HepG2 (cell line): ENCODE data around the gene RNU6-8. TPM values are rescaled to one million over a fixed set of nuclear protein-coding genes. Genes with fewer than 3 reads are reported as not detected.

ENCODE experiments used
- CC2D1A ChIP-seq: sonication (generic); formaldehyde crosslinking; IDR thresholded peaks from 2 replicates; pipeline ENCODE4 v1.8.1; 2023; ENCODE audit warnings: mild to moderate bottlenecking, missing genetic modification reagents
- CEBPZ ChIP-seq: IDR thresholded peaks from 2 replicates; pipeline ENCODE4 v1.6.1; 2012; ENCODE audit warnings: low read length, improper control_type of control experiment
- NFKB2 ChIP-seq: sonication (generic); formaldehyde crosslinking; IDR thresholded peaks from 2 replicates; pipeline ENCODE4 v1.4.0; 2020; ENCODE audit warnings: missing genetic modification reagents, borderline replicate concordance
- NONO ChIP-seq, 2 experiments: fragments of 450-650 bp in 1 of 2; sonication (generic) in 1 of 2; formaldehyde crosslinking in 1 of 2; IDR thresholded peaks in 1 of 2; conservative IDR thresholded peaks in 1 of 2; 2 replicates each; pipeline versions ENCODE4 v1.6.1 to v1.8.0; 2017 to 2022; ENCODE audit warnings: mild to moderate bottlenecking in 1 of 2, missing genetic modification reagents in 1 of 2, moderate library complexity in 1 of 2
- POLR2AphosphoS2 ChIP-seq: IDR thresholded peaks from 2 replicates; pipeline ENCODE4 v1.6.1; 2011; ENCODE audit warnings: low read depth, low read length, improper control_type of control experiment
- SPEN ChIP-seq: sonication (generic); formaldehyde crosslinking; IDR thresholded peaks from 2 replicates; pipeline ENCODE4 v1.5.1; 2020; ENCODE audit warnings: low read depth, mild to moderate bottlenecking, missing genetic modification reagents
- SUZ12 ChIP-seq: fragments of 150-350 bp; IDR thresholded peaks from 2 replicates; pipeline ENCODE4 v1.6.1; 2014; ENCODE audit warnings: low read depth, low read length
- SYNCRIP ChIP-seq: fragments of 200-400 bp; formaldehyde crosslinking; IDR thresholded peaks from 2 replicates; pipeline ENCODE4 v1.6.1; 2018; ENCODE audit warnings: mild to moderate bottlenecking, low read depth, low read length; ENCODE audit not compliant: insufficient read depth
- ZNF276 ChIP-seq: sonication (generic); formaldehyde crosslinking; IDR thresholded peaks from 2 replicates; pipeline ENCODE4 v1.4.0; 2020; ENCODE audit warnings: mild to moderate bottlenecking, low read depth, missing genetic modification reagents
- ZNF615 ChIP-seq: sonication (generic); formaldehyde crosslinking; IDR thresholded peaks from 2 replicates; pipeline ENCODE4 v1.5.0; 2020; ENCODE audit warnings: mild to moderate bottlenecking, missing genetic modification reagents, borderline replicate concordance
- polyA plus RNA-seq, 8 experiments: library from polyadenylated mRNA; depleted of rRNA in 3 of 8; stranded (reverse) in 7 of 8; unstranded in 1 of 8; fragments of >200 nt; fragmentation: Illumina TruSeq in 4 of 8; extraction: Trizol in 4 of 8; gene quantifications; 2 replicates each; pipeline versions ENCODE4 v1.2.1 to v1.2.3, GENCODE V29; 2011 to 2016; ENCODE audit warnings: low read depth in 4 of 8, missing spikeins in 1 of 8, mixed read lengths in 1 of 8; ENCODE audit not compliant: insufficient read depth in 1 of 8
- total RNA-seq, 5 experiments: library from RNA; depleted of rRNA; stranded (reverse); fragments of >200 nt; fragmentation: Illumina TruSeq; extraction: Trizol; gene quantifications; 2 replicates each; pipeline ENCODE4 v1.2.3, GENCODE V29; 2016; ENCODE audit warnings: low read depth in 1 of 5
- TF ChIP-seq, protein P1 (sequence below): sonication (generic); formaldehyde crosslinking; IDR thresholded peaks from 2 replicates; pipeline ENCODE4 v1.5.1; 2020; ENCODE audit warnings: mild to moderate bottlenecking, missing genetic modification reagents, moderate library complexity
- TF ChIP-seq, protein P2 (sequence below): sonication (generic); formaldehyde crosslinking; IDR thresholded peaks from one replicate; pipeline ENCODE4 v1.5.1; 2020; ENCODE audit warnings: mild to moderate bottlenecking, missing genetic modification reagents; ENCODE audit errors: not compliant biosample characterization

The RNU6-8 gene
- total and polyA plus RNA-seq, 2 of the 13 experiments (the other 11 are each of a cell fraction or from before 2014, with no cell fraction given), result under 0.01 TPM; not detected in 1

DNA sequence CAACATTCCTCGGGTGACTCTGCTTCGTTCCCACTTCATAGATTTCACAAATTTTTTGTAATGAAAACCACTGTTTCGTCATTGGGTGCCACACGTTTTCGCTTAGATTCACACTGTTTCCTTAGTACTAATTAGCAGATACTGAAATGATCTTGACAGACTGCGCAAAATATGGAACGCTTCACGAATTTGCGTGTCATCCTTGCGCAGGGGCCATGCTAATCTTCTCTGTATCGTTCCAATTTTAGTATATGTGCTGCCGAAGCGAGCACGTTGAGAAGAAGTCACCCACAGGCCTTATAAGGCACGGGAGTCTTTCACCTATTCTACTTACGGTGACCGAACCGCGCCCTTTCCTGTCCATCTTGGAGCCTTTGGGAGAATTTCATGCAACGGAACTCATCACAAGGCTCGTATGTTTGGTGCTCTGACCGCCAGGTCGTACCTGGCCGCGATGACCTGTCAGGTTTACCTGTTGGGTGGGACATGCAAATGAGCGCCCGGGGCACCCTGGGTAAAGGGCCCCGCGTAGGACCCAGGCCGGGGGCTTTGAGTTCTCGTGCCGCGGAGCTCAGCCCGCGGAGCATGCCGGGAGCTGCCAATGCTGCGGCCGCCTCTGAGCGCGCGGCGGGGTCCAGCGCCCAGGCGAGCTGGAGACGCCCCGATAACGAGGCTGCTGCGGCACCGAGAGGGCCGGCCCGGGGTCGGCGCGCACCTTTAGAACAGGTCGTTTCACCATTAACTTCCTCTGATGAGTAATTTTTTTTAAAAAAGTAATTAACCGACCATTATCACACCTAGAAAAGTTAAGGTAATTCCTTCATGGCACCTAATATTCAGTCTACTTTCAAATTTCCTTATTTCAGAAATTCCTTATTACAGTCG, at the start of gene RNU6-8 (continued):
- TF ChIP-seq CEBPZ (no peak), POLR2AphosphoS2 (no peak), SPEN (CRISPR knock-in tag) (peak; percentile 94), CC2D1A (CRISPR knock-in tag) (no peak), NONO (IDR thresholded peaks at IDR 0.05) (no peak), NONO (CRISPR knock-in tag; conservative IDR thresholded peaks at IDR 0.05) (peak; percentile 92), ZNF615 (CRISPR knock-in tag) (peak; percentile 97; the same call in 1 of the 2 replicates), SUZ12 (peak; percentile 89), ZNF276 (CRISPR knock-in tag) (peak; percentile 91), NFKB2 (peak; percentile 99; the same call in 1 of the 2 replicates), SYNCRIP (no peak)
- TF ChIP-seq, protein P1, sequence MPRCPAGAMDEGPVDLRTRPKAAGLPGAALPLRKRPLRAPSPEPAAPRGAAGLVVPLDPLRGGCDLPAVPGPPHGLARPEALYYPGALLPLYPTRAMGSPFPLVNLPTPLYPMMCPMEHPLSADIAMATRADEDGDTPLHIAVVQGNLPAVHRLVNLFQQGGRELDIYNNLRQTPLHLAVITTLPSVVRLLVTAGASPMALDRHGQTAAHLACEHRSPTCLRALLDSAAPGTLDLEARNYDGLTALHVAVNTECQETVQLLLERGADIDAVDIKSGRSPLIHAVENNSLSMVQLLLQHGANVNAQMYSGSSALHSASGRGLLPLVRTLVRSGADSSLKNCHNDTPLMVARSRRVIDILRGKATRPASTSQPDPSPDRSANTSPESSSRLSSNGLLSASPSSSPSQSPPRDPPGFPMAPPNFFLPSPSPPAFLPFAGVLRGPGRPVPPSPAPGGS (CRISPR knock-in tag), result peak; percentile 79
- TF ChIP-seq, protein P2, sequence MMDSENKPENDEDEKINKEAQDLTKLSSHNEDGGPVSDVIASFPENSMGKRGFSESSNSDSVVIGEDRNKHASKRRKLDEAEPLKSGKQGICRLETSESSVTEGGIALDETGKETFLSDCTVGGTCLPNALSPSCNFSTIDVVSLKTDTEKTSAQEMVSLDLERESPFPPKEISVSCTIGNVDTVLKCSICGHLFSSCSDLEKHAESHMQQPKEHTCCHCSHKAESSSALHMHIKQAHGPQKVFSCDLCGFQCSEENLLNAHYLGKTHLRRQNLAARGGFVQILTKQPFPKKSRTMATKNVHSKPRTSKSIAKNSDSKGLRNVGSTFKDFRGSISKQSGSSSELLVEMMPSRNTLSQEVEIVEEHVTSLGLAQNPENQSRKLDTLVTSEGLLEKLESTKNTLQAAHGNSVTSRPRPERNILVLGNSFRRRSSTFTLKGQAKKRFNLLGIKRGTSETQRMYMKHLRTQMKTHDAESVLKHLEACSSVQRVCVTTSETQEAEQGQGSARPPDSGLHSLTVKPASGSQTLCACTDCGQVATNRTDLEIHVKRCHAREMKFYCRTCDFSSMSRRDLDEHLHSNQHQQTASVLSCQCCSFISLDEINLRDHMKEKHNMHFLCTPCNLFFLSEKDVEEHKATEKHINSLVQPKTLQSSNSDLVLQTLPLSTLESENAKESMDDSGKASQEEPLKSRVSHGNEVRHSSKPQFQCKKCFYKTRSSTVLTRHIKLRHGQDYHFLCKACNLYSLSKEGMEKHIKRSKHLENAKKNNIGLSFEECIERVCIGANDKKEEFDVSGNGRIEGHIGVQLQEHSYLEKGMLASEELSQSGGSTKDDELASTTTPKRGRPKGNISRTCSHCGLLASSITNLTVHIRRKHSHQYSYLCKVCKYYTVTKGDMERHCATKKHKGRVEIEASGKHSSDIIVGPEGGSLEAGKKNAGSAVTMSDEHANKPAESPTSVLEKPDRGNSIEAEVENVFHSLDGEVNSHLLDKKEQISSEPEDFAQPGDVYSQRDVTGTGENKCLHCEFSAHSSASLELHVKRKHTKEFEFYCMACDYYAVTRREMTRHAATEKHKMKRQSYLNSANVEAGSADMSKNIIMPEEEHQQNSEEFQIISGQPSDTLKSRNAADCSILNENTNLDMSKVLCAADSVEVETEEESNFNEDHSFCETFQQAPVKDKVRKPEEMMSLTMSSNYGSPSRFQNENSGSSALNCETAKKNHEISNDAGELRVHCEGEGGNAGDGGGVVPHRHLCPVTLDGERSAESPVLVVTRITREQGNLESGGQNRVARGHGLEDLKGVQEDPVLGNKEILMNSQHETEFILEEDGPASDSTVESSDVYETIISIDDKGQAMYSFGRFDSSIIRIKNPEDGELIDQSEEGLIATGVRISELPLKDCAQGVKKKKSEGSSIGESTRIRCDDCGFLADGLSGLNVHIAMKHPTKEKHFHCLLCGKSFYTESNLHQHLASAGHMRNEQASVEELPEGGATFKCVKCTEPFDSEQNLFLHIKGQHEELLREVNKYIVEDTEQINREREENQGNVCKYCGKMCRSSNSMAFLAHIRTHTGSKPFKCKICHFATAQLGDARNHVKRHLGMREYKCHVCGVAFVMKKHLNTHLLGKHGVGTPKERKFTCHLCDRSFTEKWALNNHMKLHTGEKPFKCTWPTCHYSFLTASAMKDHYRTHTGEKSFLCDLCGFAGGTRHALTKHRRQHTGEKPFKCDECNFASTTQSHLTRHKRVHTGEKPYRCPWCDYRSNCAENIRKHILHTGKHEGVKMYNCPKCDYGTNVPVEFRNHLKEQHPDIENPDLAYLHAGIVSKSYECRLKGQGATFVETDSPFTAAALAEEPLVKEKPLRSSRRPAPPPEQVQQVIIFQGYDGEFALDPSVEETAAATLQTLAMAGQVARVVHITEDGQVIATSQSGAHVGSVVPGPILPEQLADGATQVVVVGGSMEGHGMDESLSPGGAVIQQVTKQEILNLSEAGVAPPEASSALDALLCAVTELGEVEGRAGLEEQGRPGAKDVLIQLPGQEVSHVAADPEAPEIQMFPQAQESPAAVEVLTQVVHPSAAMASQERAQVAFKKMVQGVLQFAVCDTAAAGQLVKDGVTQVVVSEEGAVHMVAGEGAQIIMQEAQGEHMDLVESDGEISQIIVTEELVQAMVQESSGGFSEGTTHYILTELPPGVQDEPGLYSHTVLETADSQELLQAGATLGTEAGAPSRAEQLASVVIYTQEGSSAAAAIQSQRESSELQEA (CRISPR knock-in tag), result peak; percentile 78
